Stimulated activated naive CD4-positive, alpha-beta T cell (primary cell): ENCODE measurements around the gene TAGLN3.

Experiments
- DNase-seq, 6 experiments: peaks; one replicate each; lab custom pipeline; 2025; lab: John Stamatoyannopoulos, UW

Gene TAGLN3

DNA sequence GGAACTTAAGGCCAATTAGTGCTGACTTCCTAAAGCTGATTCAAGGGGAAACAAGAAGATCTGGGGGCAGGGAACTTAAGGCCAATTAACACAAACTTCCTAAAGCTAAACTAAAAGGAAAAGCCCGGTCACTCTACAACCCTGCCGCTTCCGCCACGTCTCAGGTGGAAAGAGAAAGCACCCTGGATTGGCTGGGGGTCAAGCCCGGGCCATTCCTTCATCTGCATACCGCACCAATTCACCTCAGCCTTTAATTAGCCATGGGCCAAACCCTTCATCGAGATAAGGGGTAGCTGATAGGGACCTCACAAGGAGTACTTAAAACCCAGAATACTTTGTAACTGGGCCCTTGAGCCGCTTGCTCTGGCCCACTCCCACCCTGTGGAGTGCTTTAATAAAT, 50.2 kb downstream of the TAGLN3 start:
- no peak for DNase-seq

GRCh38 chr3:112053229-112053628, 54.5 kb downstream of the TAGLN3 start:
- no peak for DNase-seq

DNA sequence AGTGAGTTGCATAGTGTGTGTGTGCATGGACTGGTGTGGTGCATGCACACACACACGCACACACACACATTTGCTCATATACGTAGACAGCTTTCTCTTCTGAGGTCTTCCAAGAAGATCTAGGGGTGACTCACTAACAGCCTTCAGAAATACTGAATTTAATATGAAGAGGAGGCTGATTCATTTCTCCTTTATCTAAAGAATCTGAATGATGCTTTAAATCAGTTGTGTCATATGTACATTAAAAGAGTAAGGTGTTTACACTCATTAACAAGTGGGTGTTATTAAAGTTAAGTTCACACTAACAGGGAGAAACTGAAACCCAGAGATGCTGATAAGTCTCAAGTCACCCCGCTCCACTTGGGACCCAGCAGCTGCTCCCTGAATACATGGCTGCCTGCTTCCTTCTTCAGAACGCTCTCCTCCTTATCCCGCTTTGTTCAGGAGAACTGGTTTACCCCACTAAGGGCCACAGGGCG, 57.8 kb downstream of the TAGLN3 start:
- no peak for DNase-seq

GRCh38 chr3:112059497-112059896, 60.8 kb downstream of the TAGLN3 start:
- DNase-seq = no peak

- DNase-seq = no peak
These were observed 62.4 kb downstream of the TAGLN3 start for GRCh38 chr3:112061152-112061551.
